HG03342 (cell line): ENCODE data around the gene ITCH.
"Not testable (repeated sequence)": the region's sequence is repeated elsewhere in the genome, so short reads cannot be mapped to it uniquely, and the experiment has no call there.

Source experiments
- ATAC-seq: cut with Tn5 transposase; IDR thresholded peaks from one replicate; pipeline ENCODE4 v1.9.1; 2021; ENCODE audit warnings: mild to moderate bottlenecking, moderate library complexity; ENCODE audit not compliant: unreplicated experiment

ITCH gene

GRCh38 chr20:34343458-34344211, 19.4 kb upstream of the ITCH start:
- no peak for ATAC-seq

- ATAC-seq, result no peak
Measured at GRCh38 chr20:34344238-34344637, 18.8 kb upstream of the ITCH start.

- ATAC-seq, result no peak
Measured at GRCh38 chr20:34345402-34345736, 17.7 kb upstream of the ITCH start.

DNA sequence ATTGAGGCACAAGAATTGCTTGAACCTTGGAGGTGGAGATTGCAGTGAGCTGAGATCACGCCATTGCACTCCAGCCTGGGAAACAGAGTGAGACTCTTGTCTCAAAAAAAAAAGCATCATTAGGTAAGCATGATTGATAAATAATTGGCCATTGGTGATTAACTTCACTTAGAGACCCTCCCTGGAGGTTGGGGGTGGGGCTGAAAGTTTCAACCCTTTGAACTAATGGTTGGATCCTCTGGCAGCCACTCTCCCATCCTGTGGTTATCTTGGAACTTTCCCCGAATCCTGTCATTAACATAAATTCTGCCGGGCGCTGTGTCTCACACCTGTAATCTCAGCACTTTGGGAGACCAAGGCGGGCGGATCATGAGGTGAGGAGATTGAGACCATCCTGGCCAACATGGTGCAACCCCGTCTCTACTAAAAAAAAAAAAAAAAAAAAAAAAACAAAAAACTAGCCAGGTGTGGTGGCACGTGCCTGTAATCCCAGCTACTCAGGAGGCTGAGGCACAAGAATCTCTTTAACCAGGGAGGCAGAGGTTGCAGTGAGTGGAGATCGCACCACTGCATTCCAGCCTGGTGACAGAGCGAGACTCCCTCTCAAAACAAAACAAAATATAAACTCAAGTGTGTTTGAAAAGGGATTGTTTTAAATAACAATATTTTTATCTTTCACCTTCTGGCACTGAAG, 17.1 kb upstream of the ITCH start:
- ATAC-seq, result not testable (repeated sequence)

DNA sequence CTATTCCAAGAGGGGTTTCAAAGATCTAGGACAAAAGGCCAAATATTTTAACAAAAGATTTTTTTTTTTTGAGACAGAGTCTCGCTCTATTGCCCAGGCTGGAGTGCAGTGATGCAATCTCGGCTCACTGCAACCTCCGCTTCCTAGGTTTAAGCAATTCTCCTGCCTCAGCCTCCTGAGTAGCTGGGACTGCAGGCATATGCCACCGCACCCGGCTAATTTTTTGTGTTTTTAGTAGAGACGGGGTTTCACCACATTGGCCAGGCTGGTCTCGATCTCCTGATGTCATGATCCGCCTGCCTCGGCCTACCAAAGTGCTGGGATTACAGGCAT, 16.6 kb upstream of the ITCH start:
- not testable (repeated sequence) for ATAC-seq

- no peak for ATAC-seq
Measured at GRCh38 chr20:34347571-34347970, 15.5 kb upstream of the ITCH start.

DNA sequence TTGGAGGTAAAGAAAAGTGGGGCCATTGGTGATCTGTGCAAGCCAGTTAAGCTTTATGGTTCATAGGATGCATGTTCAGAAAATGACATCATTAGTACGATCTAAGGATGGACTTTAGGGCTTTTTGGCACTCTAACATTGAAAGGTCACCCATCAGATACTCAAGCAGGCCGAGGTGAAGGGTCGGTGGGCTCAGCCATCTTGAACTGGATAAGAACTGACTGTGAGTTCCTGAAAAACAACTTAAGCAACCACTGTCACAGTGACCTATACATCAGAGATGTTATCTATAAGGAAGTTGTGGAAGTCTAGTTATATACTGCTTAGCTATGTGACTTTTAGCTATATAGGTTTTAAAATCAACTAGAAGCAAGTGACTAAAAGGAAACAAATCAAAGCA, 13.0 kb upstream of the ITCH start:
- no peak for ATAC-seq

DNA sequence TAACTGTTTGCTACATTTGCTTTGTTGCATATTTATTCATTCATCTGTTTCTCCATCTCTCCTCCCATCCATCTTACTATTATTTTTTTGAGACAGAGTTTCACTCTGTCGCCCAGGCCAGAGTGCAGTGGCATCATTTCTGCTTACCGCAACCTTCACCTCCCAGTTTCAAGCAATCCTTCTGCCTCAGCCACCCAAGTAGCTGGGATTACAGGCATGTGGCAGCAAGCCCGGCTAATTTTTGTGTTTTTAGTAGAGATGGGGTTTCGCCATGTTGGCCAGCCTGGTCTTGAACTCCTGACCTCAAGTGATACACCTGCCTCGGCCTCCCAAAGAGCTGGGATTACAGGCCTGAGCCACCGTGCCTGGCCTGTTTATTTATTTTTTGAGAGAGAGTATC, 9.6 kb upstream of the ITCH start:
- ATAC-seq, result not testable (repeated sequence)

DNA sequence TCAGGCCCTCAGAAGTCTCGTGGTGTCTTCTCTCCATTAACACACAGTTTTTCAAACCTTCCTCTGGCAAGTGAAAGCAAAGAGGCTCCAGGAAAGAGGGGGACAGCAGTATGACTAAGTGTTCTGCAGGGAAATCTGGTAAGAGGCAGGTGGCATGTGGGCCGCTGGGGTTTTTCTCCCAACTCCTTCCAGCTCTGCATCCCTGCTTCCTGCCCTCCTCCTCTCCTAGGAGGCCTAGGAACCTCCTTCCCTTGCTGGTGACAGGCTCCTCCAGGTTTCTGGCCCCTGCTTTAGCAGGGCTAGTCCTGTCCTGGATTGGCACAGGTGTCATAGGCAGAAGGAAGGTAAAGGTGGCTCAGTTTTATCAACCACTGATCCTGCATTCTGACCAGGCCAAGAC, 7.6 kb upstream of the ITCH start:
- ATAC-seq, result no peak

- ATAC-seq, result not testable (repeated sequence)
Measured at GRCh38 chr20:34359729-34360128, 3.3 kb upstream of the ITCH start.

DNA sequence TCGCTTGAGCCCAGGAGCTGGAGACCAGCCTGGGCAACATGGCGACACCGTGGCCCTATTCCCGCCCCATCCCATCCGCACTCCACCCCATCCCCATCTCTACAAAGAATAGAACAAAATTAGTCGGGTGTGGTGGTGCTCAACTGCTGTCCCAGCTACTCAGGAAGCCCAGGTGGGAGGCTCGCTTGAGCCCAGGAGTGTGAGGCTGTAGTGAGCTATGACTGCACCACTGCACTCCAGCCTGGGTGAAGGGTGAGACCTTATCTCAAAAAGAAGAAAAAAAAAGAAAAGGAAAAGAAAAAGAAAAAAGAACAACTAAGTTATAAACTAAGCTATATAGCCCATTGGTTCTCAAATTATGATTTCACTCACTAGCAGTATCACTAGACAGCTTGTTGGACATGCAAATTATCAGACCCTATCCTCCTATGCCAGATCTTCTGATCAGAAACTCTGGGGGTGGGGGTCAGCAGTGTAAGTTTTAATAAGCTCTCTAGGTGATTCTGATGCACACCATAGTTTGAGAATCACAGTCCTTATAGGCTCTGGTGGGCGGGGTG, 491 bp upstream of the ITCH start:
- ATAC-seq, result no peak

DNA sequence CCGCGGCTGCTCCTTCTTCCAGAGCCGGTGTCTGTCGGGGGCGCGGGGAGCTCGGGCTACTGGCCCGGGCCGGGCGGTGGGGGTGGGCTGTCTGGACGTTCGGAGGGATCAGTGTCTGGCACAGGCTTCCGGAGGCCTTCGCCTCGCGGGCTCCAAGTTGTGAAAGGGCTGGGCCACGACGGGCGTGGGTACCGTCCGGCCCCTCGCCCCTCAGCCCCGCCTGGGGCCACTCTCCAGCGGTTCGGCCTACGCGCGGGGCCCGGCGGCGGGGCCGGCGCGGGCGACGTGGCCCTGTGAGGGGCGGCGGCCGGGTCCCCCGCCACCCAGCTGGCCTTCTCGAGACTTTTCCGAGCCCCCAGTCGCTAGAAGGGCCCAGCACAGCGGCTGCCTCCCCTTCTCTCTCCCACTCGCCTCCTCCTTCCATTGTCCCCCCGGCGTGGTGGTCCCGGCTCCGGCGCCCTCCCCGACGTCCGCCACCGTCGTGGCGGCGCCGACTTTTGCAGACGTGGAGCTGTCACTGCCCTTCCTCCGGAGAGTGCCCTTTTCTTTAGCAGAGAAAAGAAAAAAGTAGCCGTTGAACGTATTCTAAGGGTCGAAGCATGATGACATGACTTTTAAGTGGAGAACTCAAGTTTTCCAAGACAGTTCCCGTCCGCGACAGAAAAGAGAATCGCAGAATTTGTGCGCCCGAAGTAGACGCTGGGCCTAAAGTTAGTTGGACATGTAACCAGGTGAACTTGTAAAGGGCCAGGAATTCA, 571 bp downstream of the ITCH start:
- ATAC-seq, result peak; percentile 34

DNA sequence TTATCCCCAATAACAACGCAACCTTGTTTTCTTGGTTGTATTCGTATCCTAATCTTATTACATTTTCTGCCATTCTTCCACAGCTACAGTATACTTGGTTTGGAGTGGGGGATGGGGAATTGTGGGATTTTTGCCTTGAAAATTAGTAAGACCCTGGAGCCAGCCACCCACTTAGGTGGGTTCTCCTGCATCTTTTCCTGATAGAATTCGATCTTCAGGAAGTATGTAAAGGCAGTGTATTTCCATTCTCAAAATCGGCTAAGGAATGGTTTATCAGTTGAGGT, 1.1 kb downstream of the ITCH start:
- ATAC-seq, result no peak

- ATAC-seq, result no peak
Measured at GRCh38 chr20:34365765-34366213, 2.7 kb downstream of the ITCH start.

DNA sequence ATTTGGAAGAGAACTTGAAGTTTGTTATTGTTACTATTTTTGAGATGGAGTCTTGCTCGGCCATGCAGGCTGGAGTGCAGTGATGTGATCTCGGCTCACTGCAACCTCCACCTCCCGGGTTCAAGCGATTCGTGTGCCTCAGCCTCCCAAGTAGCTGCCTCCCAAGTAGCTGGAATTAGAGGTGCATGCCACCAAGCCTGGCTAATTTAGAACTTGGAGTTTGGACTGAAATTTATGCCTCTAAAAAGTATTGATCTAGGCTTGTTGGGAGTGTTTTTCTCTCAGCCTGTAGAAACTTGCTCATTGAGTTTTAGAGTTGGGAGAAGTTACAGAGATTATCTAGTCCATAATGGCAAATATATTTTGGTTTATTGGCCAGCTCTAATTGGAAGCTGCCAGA, 4.1 kb downstream of the ITCH start:
- ATAC-seq, result no peak

- ATAC-seq, result not testable (repeated sequence)
Measured at GRCh38 chr20:34367911-34368310, 4.8 kb downstream of the ITCH start.

DNA sequence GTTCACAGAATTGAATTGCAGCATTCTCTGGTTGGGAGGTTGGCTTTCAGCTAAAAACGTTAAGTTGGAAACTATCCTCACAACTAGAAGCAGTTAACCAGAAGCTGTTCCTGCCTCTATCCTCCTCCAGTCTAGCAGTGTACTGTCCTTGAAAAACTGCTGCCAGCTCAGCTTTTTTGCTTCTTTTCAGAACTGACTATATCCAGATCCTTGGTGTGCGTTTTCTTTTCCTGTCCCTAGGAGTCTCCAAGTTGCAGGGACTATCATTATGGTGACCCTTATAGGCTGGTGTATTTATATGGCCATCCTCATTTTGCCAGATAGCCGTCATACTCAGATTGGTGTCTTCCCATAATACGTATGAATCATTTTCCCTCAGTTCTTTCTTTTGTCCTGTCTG, 5.5 kb downstream of the ITCH start:
- no peak for ATAC-seq

DNA sequence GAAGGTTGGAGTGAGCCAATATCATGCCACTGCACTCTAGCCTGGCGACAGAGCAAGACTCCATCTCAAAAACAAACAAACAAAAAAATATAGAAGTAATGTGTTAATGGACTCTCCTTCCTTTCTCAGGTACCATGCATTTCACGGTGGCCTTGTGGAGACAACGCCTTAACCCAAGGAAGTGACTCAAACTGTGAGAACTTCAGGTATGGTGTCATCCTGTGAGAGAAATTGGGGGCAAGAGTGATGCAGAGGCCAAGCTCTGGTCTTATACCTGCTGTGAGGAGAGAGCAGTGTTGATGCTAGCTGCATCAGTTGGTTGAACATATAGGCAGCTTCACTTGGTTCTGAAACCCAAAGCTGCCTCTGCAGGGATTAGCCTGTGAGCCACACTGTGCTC, 6.2 kb downstream of the ITCH start:
- no peak for ATAC-seq

DNA sequence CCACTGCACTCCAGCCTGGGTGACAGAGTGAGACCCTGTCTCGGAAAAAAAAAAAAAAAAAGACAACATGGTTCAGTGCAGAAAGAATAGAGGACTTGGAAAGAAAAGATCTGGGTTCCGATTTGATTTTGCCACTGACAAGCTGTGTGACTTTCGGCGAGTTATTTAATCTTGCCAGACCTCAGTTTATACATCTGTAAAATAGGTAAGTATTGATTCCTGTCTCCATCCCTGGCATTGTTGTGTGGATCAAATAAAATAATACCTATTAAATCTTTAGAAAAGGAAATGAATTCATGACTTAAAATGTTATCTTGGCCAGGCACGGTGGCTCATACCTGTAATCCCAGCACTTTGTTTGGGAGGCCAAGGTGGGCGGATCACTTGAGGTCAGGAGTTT, 7.0 kb downstream of the ITCH start:
- ATAC-seq, result no peak

GRCh38 chr20:34373445-34373844, 10.4 kb downstream of the ITCH start:
- ATAC-seq, result no peak

GRCh38 chr20:34374209-34374760, 11.2 kb downstream of the ITCH start:
- ATAC-seq, result no peak

DNA sequence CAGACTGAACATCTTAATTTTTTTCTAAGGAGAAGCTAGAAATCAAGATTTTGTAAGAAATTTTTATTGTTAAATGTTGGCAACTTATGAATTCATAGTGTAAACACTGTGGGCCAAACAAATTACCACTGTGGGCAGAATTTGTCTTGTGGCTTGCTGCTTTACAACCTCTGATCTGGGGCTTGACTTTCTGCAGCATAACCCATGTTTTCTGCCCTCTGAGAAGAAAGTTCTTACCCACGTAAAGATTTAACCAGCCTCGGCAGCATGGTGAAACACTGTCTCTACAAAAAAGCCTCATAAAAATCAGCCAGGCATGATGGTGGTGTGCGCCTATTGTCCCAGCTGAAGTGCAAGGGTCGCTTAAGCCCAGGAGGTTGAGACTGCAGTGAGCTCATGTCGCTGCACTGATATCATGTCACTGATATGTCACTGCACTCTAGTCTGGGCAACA, 12.9 kb downstream of the ITCH start:
- no peak for ATAC-seq
